Progenitor cell of endocrine pancreas (in vitro differentiated cells): ENCODE measurements around the gene APOBEC2. TPM values are rescaled to one million over a fixed set of nuclear protein-coding genes. Genes with fewer than 3 reads are reported as not detected.

Source experiments
- DNase-seq: peaks from one replicate; pipeline ENCODE4 v3.0.0; 2021; ENCODE audit warnings: low spot score; ENCODE audit not compliant: unreplicated experiment
- H3K27ac Mint-ChIP-seq: 2 replicates; pipeline ENCODE4 v1.8.0; 2021; ENCODE audit warnings: mild to moderate bottlenecking, moderate library complexity, mixed read lengths
- H3K27me3 Mint-ChIP-seq: 2 replicates; pipeline ENCODE4 v1.8.0; 2021; ENCODE audit warnings: mixed read lengths
- H3K36me3 Mint-ChIP-seq: 2 replicates; pipeline ENCODE4 v1.8.0; 2022; ENCODE audit warnings: mixed read lengths; ENCODE audit not compliant: insufficient read depth
- H3K4me1 Mint-ChIP-seq: 2 replicates; pipeline ENCODE4 v1.8.0; 2021; ENCODE audit warnings: low read depth, mixed read lengths
- H3K4me3 Mint-ChIP-seq: 2 replicates; pipeline ENCODE4 v1.8.0; 2021; ENCODE audit warnings: low read depth, mild to moderate bottlenecking, moderate library complexity, mixed read lengths
- H3K9me3 Mint-ChIP-seq: 2 replicates; pipeline ENCODE4 v1.8.0; 2021; ENCODE audit warnings: low read depth, mixed read lengths
- total RNA-seq: library from RNA; stranded (reverse); gene quantifications from 2 replicates; pipeline ENCODE4 v1.2.1, GENCODE V29; 2021
- TF ChIP-seq, protein P1 (sequence below): fragments of 200-600 bp; sonication (generic); IDR thresholded peaks from one replicate; pipeline ENCODE4 v1.5.0; 2021; ENCODE audit warnings: antibody characterized with exemption, mild to moderate bottlenecking; ENCODE audit not compliant: unreplicated experiment

Gene APOBEC2
- total RNA-seq, 1 donor from 2014 or later, result 1.2 TPM

DNA sequence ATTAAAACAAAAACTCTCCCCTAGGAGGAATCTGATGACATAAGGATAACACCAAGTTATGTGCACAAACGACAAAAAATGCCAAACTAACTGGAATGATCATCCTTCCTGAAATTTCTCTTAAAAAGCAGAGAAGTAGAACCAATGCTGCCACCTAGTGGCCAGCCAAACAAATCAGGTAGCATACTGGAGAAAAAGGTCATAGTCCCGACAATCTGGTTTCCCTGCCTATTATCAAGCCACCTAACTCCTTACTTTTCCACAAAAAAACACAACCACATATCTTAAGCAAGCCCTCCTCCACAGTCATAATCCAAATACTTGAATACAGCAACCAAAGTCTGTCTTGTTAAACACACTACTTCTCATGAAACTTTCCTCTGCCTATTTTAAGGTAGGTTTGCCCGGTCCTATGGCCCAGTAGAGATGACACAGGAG, 13.9 kb downstream of the APOBEC2 start:
- peaks cover 7% of the 10 kb centered on the region for H3K36me3 Mint-ChIP-seq
- TF ChIP-seq, protein P1, sequence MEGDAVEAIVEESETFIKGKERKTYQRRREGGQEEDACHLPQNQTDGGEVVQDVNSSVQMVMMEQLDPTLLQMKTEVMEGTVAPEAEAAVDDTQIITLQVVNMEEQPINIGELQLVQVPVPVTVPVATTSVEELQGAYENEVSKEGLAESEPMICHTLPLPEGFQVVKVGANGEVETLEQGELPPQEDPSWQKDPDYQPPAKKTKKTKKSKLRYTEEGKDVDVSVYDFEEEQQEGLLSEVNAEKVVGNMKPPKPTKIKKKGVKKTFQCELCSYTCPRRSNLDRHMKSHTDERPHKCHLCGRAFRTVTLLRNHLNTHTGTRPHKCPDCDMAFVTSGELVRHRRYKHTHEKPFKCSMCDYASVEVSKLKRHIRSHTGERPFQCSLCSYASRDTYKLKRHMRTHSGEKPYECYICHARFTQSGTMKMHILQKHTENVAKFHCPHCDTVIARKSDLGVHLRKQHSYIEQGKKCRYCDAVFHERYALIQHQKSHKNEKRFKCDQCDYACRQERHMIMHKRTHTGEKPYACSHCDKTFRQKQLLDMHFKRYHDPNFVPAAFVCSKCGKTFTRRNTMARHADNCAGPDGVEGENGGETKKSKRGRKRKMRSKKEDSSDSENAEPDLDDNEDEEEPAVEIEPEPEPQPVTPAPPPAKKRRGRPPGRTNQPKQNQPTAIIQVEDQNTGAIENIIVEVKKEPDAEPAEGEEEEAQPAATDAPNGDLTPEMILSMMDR, result peak; percentile 93
- DNase-seq, result peak; percentile 43
- peak overlapping the region; percentile 94 for H3K27ac Mint-ChIP-seq
- peak overlapping the region; percentile 50 for H3K4me3 Mint-ChIP-seq
- no peaks in the 10 kb centered on the region for H3K9me3 Mint-ChIP-seq
- H3K4me1 Mint-ChIP-seq, result peaks cover 58% of the 10 kb centered on the region
- H3K27me3 Mint-ChIP-seq, result no peaks in the 10 kb centered on the region

DNA sequence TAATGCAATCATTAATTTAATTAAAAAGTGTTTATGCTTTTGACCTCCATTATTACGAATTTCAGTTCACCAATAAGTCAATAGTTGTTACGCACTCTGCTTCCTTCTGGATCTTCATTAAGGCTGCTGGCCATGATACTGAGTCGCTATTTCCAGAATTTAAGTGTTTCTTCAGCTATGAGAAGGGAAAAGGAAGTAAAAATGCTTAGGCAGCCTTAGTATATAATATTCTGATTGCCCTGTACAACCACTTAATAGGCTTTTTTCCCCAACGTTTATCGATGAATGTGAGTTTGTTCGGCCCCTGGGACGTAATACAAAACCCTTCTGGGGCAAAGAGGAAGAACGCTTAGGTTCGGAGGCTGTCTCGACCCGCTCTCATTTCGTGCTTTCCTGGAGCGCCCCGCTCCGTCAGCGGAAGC, 18.5 kb downstream of the APOBEC2 start:
- H3K27me3 Mint-ChIP-seq, result no peaks in the 10 kb centered on the region
- peak overlapping the region; percentile 90 for H3K4me3 Mint-ChIP-seq
- H3K9me3 Mint-ChIP-seq, result no peaks in the 10 kb centered on the region
- TF ChIP-seq, protein P1, result peak; percentile 9
- H3K36me3 Mint-ChIP-seq, result peaks cover 5% of the 10 kb centered on the region
- peaks cover 39% of the 10 kb centered on the region for H3K4me1 Mint-ChIP-seq
- peak overlapping the region; percentile 99 for H3K27ac Mint-ChIP-seq
- no peak for DNase-seq

DNA sequence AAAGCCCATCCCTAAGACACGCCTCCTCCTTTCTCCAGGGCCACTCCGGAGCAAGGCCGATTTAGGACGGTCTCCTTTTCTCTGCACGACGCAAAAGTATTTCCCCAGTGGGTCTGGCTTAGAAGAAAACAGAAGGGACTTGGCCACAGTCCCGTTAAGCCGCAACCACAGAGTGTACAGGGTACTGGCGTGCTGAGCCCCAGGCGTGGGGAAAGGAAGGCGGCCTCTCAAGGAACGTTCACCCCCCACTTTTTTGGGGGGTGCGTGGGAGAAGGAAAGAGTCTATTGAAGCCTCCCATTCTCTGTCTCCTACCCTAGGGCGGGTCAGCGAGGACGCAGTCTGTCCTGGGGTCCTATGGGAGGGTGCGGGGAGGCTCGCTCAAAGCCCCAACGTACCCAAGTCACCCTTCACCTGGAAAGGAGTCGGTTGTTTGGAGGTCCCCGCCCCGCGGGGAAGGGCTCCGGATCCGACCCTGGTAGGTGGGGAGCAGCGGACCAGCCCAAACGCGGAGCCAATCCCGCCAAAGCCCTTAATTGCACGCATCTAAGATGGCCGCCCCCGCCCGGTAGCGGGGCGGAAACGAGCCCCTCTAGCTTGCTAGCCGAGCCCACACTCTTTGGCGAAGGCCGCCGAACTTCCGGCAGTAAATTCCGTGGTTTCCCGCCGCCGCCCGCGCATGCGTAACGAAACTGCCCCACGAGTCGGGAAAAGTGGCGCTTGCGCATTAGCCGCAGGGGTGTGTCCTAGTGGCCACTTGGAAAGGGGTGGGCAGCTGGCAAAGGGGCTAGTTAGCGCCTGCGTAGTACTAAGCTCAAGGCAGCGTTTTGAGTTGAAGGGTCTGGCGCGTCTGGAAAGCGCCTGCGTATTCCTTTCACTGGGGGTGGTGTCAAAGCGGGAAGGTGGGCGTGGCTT, 19.2 kb downstream of the APOBEC2 start, which contains the start of gene OARD1:
TSS of gene OARD1 (minus strand) at position 434 of the 913 bp plus-strand sequence. CDS start 722 bp downstream, outside the sequence.
- Mint-ChIP-seq H3K9me3 (no peaks in the 10 kb centered on the region), H3K36me3 (peaks cover 2% of the 10 kb centered on the region), H3K27me3 (no peaks in the 10 kb centered on the region), H3K4me3 (peak within 1 kb of the TSS; percentile 90), H3K27ac (peak within 1 kb of the TSS; percentile 99), H3K4me1 (peaks cover 34% of the 10 kb centered on the region)
- DNase-seq, result peak; percentile 100
- TF ChIP-seq, protein P1, result no peak

DNA sequence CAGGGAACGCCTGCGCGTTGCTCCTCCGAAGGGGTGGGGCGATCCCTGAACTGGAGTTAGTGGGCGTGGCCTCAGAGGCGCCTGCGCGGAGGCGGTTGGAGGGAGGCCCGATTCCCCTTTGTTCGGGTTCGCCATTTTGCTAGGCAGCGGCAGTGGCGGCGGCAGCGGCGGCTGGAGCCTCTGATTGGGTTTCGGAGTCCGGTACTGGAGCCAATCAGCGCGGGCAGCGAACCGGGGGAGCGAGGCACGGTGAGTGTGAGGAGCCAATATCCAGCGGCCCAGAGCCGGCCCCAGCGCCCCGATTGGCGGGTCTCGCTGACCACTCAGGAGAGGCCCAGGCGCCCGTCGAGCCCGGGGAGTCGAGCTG, 19.8 kb downstream of the APOBEC2 start, which contains the start of gene NFYA:
TSS of gene NFYA (plus strand) at position 139 of the 367 bp plus-strand sequence. CDS start 6,116 bp downstream, outside the sequence.
- H3K27me3 Mint-ChIP-seq, result no peaks in the 10 kb centered on the region
- peak within 1 kb of the TSS; percentile 90 for H3K4me3 Mint-ChIP-seq
- peak within 1 kb of the TSS; percentile 99 for H3K27ac Mint-ChIP-seq
- DNase-seq, result no peak
- TF ChIP-seq, protein P1, result no peak
- H3K4me1 Mint-ChIP-seq, result peaks cover 35% of the 10 kb centered on the region
- no peaks in the 10 kb centered on the region for H3K36me3 Mint-ChIP-seq
- H3K9me3 Mint-ChIP-seq, result no peaks in the 10 kb centered on the region

DNA sequence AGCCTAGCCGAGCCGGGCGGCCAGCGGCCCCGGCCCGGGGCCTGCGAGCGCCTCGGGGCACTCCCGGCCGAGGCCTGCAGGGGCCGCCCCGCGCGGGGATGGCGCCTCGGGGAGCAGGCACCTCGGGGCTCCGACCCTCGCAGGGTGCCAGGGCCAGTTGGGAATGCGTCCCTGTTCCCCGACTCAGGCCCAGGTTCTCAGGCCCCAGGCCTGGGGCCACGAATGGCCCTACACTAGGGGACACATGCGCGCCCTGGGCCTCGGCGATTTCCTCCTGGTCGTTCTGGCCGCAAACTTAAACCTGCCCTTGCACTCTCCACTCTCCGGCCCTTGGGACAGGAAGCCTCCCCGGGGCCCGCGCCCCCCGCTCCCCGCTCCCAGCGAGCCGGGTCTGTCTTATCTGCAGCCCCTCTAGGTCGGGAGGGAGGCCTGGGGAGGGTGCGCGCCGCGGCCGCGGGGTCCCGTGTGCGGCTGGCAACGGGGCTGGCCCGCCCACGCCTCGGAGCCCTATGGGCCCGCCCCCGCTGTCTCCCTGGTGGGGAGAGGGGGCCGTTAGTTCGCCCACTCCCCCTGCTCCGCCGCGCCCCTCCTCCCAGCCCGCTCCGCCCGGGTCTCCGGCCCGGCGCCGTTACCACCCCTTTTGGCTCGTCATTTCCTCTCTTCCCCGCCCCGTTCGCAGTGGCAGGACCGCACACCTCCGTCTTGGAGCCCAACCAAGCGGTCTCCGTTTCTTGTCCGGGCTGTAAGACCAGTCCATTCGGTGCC, 20.4 kb downstream of the APOBEC2 start:
- TF ChIP-seq, protein P1, result peak; percentile 70
- Mint-ChIP-seq H3K4me3 (peak overlapping the region; percentile 90), H3K27me3 (no peaks in the 10 kb centered on the region)

More for the DNA sequence above, 20.4 kb downstream of the APOBEC2 start:
- Mint-ChIP-seq H3K36me3 (no peaks in the 10 kb centered on the region), H3K4me1 (peaks cover 35% of the 10 kb centered on the region), H3K27ac (peak overlapping the region; percentile 93), H3K9me3 (no peaks in the 10 kb centered on the region)
- peak; percentile 77 for DNase-seq
